AML-193 (cell line): ENCODE measurements around the gene BTNL8.

Experiments used
- DNase-seq, 2 experiments: peaks; one replicate each; lab custom pipeline; 2025; lab: John Stamatoyannopoulos, UW

The BTNL8 gene

GRCh38 chr5:180898621-180899246 lies at the start of gene BTNL8:
TSS of gene BTNL8 (plus strand) at chr5:180899159. CDS start at chr5:180899311, 152 bp downstream.
- no peak for DNase-seq

GRCh38 chr5:180849827-180850226 lies 49.1 kb upstream of the BTNL8 start:
- no peak for DNase-seq

- DNase-seq: no peak
These were observed 48.4 kb upstream of the BTNL8 start for GRCh38 chr5:180850434-180851078.

GRCh38 chr5:180852495-180852894 lies 46.5 kb upstream of the BTNL8 start:
- DNase-seq: no peak

GRCh38 chr5:180853121-180853847 lies 45.7 kb upstream of the BTNL8 start:
- no peak for DNase-seq

GRCh38 chr5:180853848-180854176 lies 45.1 kb upstream of the BTNL8 start:
- no peak for DNase-seq

- no peak for DNase-seq
These were observed 40.4 kb upstream of the BTNL8 start for GRCh38 chr5:180858586-180858985.

GRCh38 chr5:180860273-180860886 lies 38.6 kb upstream of the BTNL8 start:
- peak; percentile 45 to 57 for DNase-seq

- peak; percentile 67 to 84 for DNase-seq
These were observed 37.8 kb upstream of the BTNL8 start, which contains the start of gene ZFP62 for GRCh38 chr5:180860887-180861822. TSS of gene ZFP62 (minus strand) at chr5:180861276. CDS start at chr5:180861219, 57 bp downstream.

- no peak for DNase-seq
These were observed 36.3 kb upstream of the BTNL8 start for GRCh38 chr5:180862645-180863044.

GRCh38 chr5:180865981-180866695 lies 32.8 kb upstream of the BTNL8 start:
- no peak for DNase-seq

- no peak for DNase-seq
These were observed 32.0 kb upstream of the BTNL8 start for GRCh38 chr5:180866985-180867384.

- peak; percentile 61 to 66 for DNase-seq
These were observed 30.0 kb upstream of the BTNL8 start for GRCh38 chr5:180868960-180869359.

- DNase-seq: no peak
These were observed 29.4 kb upstream of the BTNL8 start for GRCh38 chr5:180869587-180869986.

- DNase-seq: no peak
These were observed 28.5 kb upstream of the BTNL8 start for GRCh38 chr5:180870276-180871068.

GRCh38 chr5:180872419-180872818 lies 26.5 kb upstream of the BTNL8 start:
- DNase-seq: no peak

- peak; percentile 39 to 58 for DNase-seq
These were observed 25.1 kb upstream of the BTNL8 start for GRCh38 chr5:180873615-180874520.

GRCh38 chr5:180874804-180875582 lies 24.0 kb upstream of the BTNL8 start:
- DNase-seq: no peak
